Measurements from ENCODE around the gene CERS2. TPM values are rescaled to one million over a fixed set of nuclear protein-coding genes. Genes with fewer than 3 reads are reported as not detected.

The CERS2 gene
- polyA plus RNA-seq, 1 donor = 310 TPM

DNA sequence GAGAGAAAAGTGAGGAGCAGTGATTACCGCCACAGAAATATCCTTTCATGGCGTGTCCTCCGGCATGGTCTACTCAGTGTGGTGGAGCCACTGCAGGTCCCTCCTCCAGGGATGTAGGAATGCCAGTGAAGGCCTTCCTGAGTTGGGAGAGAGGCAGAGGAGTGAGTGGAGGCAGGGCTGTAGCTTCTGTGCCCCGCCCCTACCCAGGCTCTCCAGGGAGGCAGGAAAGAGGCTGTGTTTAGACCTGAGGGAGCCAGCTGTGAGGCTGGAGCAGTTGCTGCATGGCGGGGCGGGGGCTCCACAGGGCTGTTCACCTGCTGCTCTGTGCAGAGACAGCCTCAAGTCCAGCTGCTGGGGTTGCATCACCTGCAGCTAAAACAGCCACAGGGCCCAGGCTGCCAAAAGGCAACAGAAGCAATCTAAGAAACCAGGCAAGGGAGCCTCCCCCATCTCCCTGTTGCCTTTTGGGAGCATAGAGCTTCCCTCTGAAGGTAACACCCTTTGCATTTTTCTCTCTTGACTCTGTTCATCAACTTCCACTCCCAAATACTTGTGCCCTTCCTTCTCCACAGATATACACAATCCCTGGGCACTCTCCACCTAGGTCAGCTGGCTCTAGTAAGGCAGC lies 6.7 kb upstream of the CERS2 start:
- Histone ChIP-seq H3K9me3 (ENCODE audit: control insufficient read depth, low read depth, low read length) (no peaks in the 10 kb centered on the region), H3K27ac (ENCODE audit: low read length) (peak overlapping the region; percentile 69), H3K27me3 (ENCODE audit: control insufficient read depth, insufficient read depth, low read length) (no peaks in the 10 kb centered on the region), H3K4me1 (ENCODE audit: control insufficient read depth, insufficient read depth, low read length) (peaks cover 58% of the 10 kb centered on the region), H3K36me3 (ENCODE audit: control insufficient read depth, insufficient read depth, low read length) (no peaks in the 10 kb centered on the region), H3K4me3 (ENCODE audit: low read length) (no peak overlapping the region)
- DNase-seq = peak in 1 of 2 donors; percentile 45
- WGBS (ENCODE audit: insufficient coverage, low lambda C conversion rate) = no CpG with 5 or more reads among the region's 6 CpGs

DNA sequence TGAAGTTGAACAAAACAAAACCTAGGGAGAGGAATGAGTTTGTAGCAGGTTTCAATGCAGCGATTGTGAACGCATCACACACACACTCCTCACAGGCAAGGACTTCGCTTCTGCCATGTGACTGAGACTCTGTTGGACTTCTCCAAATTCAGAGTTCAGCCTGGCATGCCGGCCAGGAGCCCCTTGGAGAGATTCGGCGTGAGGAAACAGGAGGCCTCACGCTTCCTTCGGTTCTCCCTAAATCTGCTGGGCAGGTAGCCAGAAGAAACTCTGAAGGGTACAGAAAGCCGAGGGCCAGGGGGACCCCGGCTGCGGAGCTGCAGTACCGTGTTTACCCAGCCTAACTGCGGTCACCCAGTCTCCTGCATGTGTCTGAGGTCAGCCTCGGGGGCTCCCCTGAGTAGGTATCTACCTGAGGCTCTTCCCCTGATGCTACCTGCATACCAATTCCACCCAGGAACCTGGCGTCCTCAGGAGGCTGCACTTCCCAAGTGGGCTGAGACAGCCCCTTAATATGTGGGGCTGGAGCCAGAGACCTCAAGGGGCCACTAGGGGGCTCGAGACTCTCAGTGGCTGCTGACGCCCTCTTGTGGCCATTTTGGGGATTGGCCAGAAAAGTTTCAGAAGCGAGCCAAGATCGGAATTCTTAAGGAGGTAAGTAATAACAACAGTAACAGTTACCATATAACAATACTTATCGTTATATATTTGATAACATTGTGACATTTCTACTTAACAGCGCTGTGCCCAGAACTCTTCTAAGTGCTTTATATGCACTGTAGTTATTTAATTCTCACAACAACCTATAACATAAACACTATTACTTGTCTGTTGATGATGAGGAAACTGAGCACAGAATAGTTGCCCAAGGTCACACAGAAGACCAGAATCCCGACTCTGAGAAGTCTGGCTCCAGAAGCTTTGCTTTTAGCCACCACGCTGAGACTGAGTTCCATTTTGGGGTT lies 4.7 kb upstream of the CERS2 start:
- no CpG with 5 or more reads among the region's 23 CpGs for WGBS (ENCODE audit: insufficient coverage, low lambda C conversion rate)
- H3K4me1 ChIP-seq (ENCODE audit: control insufficient read depth, insufficient read depth, low read length) = peaks cover 70% of the 10 kb centered on the region
- no peaks in the 10 kb centered on the region for H3K27me3 ChIP-seq (ENCODE audit: control insufficient read depth, insufficient read depth, low read length)
- no peaks in the 10 kb centered on the region for H3K36me3 ChIP-seq (ENCODE audit: control insufficient read depth, insufficient read depth, low read length)
- H3K9me3 ChIP-seq (ENCODE audit: control insufficient read depth, low read depth, low read length) = no peaks in the 10 kb centered on the region
- peak overlapping the region; percentile 8 for H3K27ac ChIP-seq (ENCODE audit: low read length)
- peak overlapping the region; percentile 27 for H3K4me3 ChIP-seq (ENCODE audit: low read length)
- peak; percentile 75 to 80 for DNase-seq

DNA sequence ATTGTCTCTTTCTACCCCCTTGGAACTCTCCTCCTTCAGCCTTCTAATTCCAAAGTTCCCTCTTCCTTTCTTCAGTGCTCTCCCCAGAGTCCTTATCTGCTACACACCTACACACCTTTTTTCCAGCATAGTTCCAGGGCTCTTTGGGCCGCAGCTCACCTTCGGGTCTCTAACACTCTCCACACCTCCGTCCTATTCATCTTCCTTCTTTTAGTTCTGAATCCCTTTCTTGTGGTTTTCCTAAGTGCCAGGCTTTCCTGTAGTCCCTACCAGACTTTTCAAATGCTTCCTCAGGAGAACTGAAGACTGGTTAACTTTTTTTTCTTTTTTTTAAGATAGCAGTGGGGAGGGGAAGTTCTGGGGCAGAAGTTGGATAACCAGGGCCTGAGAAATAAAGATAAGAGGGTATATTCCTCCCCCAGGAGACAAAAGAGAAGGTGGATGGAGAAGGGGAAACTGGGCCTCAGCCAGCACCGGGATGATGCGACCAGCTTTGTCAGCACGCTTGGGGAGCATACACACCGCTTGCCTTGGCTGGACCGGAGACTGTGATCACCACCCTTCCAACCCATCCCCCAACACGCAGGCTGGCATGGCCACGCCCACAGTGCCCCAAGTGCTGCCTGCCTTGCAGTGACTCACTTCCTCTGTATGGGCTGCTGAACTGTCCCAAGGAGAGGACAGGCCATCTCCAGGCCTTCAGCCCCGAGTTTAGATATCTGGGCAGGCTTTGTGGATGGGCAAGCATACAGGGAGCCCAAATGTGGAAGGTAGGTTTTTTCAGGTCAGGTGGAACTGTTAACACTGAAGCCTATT lies 2.5 kb upstream of the CERS2 start:
- H3K4me3 ChIP-seq (ENCODE audit: low read length) = no peak overlapping the region
- H3K27ac ChIP-seq (ENCODE audit: low read length) = peak overlapping the region; percentile 83
- H3K4me1 ChIP-seq (ENCODE audit: control insufficient read depth, insufficient read depth, low read length) = peaks cover 69% of the 10 kb centered on the region
- no peaks in the 10 kb centered on the region for H3K9me3 ChIP-seq (ENCODE audit: control insufficient read depth, low read depth, low read length)
- 19% methylated on average over 3 of the region's 11 CpGs for WGBS (ENCODE audit: insufficient coverage, low lambda C conversion rate)
- DNase-seq = peak; percentile 89 to 93
- H3K36me3 ChIP-seq (ENCODE audit: control insufficient read depth, insufficient read depth, low read length) = no peaks in the 10 kb centered on the region
- H3K27me3 ChIP-seq (ENCODE audit: control insufficient read depth, insufficient read depth, low read length) = no peaks in the 10 kb centered on the region

DNA sequence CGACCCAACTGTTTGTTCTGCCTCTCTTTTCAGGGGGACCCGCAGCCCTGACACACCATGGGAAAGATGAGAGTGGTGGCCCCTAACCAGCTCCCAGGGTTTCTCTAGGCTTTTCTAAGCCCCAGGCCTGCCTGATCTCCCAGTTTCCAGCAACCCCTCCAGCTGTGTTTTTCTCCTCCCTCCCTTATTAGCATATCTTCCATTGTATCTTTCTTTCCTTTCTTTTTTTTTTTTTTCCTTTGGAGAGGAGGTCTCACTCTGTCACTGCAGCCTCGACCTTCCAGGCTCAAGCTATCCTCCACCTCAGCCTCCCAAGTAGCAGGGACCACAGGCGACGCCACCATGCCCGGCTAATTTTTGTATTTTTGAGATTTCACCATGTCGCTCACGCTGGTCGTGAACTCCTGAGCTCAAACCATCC lies 1.8 kb upstream of the CERS2 start:
- DNase-seq = no peak
- WGBS (ENCODE audit: insufficient coverage, low lambda C conversion rate) = no CpG with 5 or more reads among the region's 9 CpGs
- H3K9me3 ChIP-seq (ENCODE audit: control insufficient read depth, low read depth, low read length) = no peaks in the 10 kb centered on the region
- H3K4me1 ChIP-seq (ENCODE audit: control insufficient read depth, insufficient read depth, low read length) = peaks cover 69% of the 10 kb centered on the region
- peak overlapping the region; percentile 83 for H3K27ac ChIP-seq (ENCODE audit: low read length)
- H3K27me3 ChIP-seq (ENCODE audit: control insufficient read depth, insufficient read depth, low read length) = no peaks in the 10 kb centered on the region
- H3K4me3 ChIP-seq (ENCODE audit: low read length) = no peak overlapping the region
- no peaks in the 10 kb centered on the region for H3K36me3 ChIP-seq (ENCODE audit: control insufficient read depth, insufficient read depth, low read length)

DNA sequence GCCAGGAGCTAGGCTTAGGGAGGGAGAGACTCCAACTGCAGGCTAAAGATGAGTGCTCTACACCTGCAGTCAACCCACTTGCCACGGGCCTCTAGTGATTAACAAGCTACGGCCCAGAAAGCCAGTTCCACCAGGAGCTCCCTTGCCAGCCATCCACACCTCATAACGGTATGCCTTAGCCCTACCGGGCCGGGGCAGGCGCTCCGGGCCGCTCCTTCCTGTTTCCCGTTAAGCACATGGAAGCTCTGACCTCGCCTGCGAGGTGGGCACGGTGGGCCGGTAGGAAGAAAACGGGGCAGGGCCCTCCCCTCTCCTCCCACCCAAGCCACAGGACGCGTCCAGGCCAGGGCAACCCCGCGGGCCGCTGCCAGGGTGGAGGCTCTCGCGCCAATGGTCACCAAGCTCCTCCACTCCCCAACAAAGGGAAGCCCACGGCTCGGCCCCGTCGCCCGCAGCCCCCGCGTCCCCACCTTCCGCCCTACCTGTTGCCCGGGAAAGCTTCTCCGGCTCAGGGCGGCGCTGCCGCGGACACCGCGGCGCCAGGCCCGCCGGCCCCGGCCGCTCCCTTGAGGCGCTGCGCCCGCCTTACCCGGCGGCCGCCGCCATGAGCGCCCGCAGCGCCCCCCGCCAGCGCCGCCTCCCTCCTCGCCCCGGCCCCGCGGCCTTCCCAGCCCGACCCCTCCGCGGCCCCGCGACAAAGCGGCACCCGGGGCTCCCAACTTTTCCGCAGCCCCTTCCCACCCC lies 627 bp downstream of the CERS2 start:
- H3K4me1 ChIP-seq (ENCODE audit: control insufficient read depth, insufficient read depth, low read length) = peaks cover 68% of the 10 kb centered on the region
- peak; percentile 33 to 62 for DNase-seq
- no peaks in the 10 kb centered on the region for H3K27me3 ChIP-seq (ENCODE audit: control insufficient read depth, insufficient read depth, low read length)
- peak overlapping the region; percentile 94 for H3K4me3 ChIP-seq (ENCODE audit: low read length)
- WGBS (ENCODE audit: insufficient coverage, low lambda C conversion rate) = no CpG with 5 or more reads among the region's 67 CpGs
- no peaks in the 10 kb centered on the region for H3K9me3 ChIP-seq (ENCODE audit: control insufficient read depth, low read depth, low read length)
- peak overlapping the region; percentile 90 for H3K27ac ChIP-seq (ENCODE audit: low read length)
- H3K36me3 ChIP-seq (ENCODE audit: control insufficient read depth, insufficient read depth, low read length) = peaks cover 7% of the 10 kb centered on the region

DNA sequence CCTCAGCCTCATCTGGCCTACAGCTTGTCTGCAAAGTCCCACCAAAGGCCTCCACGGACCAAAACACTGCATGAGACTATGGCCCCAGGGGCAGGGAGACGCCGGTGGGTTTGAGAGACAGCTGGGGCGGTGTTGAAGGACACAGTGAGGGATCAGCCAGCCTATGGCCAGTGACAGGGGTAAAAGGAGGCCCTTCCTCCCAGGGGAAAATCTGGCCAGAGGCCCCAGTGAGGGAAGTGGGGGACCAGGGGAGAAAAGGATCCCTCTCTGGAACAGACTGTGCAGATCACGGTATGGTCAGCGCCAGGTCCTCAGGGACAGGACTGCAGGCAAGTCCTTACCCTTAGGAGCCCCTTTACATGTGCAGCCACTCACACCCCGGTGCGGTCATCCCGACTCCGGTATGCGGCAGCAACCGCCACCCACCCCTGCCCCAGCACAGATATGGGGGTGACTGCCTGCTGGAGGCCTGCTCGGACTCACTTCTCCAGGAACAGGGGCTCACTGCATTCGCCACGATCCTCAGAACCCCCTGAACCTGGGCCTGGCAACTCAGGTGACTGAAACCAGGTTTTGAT lies 1.3 kb downstream of the CERS2 start:
- Histone ChIP-seq H3K4me3 (ENCODE audit: low read length) (peak overlapping the region; percentile 94), H3K9me3 (ENCODE audit: control insufficient read depth, low read depth, low read length) (no peaks in the 10 kb centered on the region), H3K27ac (ENCODE audit: low read length) (peak overlapping the region; percentile 90), H3K36me3 (ENCODE audit: control insufficient read depth, insufficient read depth, low read length) (peaks cover 13% of the 10 kb centered on the region), H3K27me3 (ENCODE audit: control insufficient read depth, insufficient read depth, low read length) (no peaks in the 10 kb centered on the region), H3K4me1 (ENCODE audit: control insufficient read depth, insufficient read depth, low read length) (peaks cover 71% of the 10 kb centered on the region)
- DNase-seq = peak in 1 of 2 donors; percentile 45
- no CpG with 5 or more reads among the region's 15 CpGs for WGBS (ENCODE audit: insufficient coverage, low lambda C conversion rate)

DNA sequence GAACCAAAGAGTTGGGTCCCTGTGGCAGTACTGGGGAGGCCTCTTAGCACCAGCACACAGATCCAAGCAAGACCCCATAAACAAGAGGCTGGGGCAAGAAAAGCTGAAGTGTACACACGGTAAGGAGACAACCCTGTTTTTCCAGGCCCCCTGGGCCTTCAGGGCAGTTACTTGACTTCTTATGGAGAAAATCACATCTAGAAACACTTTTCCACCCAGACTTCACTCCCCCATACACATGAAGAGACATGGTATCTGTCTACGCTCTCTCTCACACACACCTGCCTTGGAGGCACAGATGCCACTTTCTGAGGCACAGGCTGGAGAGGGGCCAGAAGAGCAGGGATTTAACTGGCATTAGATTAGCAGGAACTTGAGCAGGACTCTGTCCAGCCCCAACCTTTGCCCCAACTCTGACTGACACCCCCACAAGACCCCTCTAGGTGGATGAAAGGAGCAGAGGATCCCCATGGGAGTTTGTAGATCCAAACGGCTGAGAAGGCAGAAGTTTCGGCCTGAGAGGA lies 2.2 kb downstream of the CERS2 start:
- WGBS (ENCODE audit: insufficient coverage, low lambda C conversion rate) = no CpG with 5 or more reads among the region's 4 CpGs
- H3K9me3 ChIP-seq (ENCODE audit: control insufficient read depth, low read depth, low read length) = no peaks in the 10 kb centered on the region
- H3K27me3 ChIP-seq (ENCODE audit: control insufficient read depth, insufficient read depth, low read length) = no peaks in the 10 kb centered on the region
- H3K4me1 ChIP-seq (ENCODE audit: control insufficient read depth, insufficient read depth, low read length) = peaks cover 65% of the 10 kb centered on the region
- peak overlapping the region; percentile 94 for H3K4me3 ChIP-seq (ENCODE audit: low read length)
- H3K27ac ChIP-seq (ENCODE audit: low read length) = peak overlapping the region; percentile 90
- peaks cover 22% of the 10 kb centered on the region for H3K36me3 ChIP-seq (ENCODE audit: control insufficient read depth, insufficient read depth, low read length)
- no peak for DNase-seq

DNA sequence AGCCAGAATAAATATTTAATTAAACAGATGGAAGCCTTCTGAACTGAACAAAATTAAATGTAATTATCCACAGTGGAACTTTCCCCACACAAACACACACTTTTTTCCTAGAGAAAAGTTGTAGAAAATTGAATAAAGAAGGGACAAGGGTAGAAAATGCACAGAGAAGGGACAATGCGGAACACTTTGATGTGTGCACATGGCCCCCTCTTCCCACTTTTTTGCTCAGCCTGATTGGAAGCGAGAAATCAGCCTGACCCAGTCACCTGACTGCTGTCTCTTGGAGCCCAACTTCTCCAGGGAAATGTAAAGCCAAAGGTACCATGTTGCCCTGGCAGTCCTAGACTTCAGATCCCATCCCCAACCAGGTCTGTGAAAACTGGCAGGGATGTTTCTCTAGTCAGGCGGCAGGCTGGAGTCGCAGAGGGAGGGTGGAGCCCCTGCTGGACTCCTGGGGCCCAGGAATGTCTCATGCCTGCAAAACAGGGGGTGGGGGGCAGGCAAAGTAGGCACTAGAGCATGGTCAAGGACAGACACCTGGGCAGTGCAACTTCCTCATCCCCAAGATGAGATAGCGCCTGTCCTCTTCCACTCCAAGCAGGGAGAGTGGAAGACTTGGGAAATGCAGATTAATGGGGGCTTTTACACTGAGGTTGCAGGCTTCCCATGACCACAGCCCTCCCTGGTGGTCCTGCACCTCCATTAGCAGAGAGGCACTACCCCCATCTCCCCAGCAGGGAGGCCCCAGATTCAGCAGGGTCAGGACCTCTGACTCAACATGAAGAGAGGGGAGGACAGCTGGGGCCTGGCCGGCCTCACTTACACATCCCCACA lies 2.8 kb downstream of the CERS2 start:
- H3K27me3 ChIP-seq (ENCODE audit: control insufficient read depth, insufficient read depth, low read length) = no peaks in the 10 kb centered on the region
- no peaks in the 10 kb centered on the region for H3K9me3 ChIP-seq (ENCODE audit: control insufficient read depth, low read depth, low read length)
- H3K36me3 ChIP-seq (ENCODE audit: control insufficient read depth, insufficient read depth, low read length) = peaks cover 29% of the 10 kb centered on the region
- DNase-seq = peak; percentile 63 to 73
- no CpG with 5 or more reads among the region's 6 CpGs for WGBS (ENCODE audit: insufficient coverage, low lambda C conversion rate)
- H3K4me3 ChIP-seq (ENCODE audit: low read length) = peak overlapping the region; percentile 94
- peaks cover 58% of the 10 kb centered on the region for H3K4me1 ChIP-seq (ENCODE audit: control insufficient read depth, insufficient read depth, low read length)
- peak overlapping the region; percentile 90 for H3K27ac ChIP-seq (ENCODE audit: low read length)
